ENCODE results near the gene RGL2. TPM values are rescaled to one million over a fixed set of nuclear protein-coding genes. Genes with fewer than 3 reads are reported as not detected.

RGL2 gene
- total and polyA plus RNA-seq, 10 of the 15 experiments (the other 5 are each of a cell fraction or from before 2014, with no cell fraction given): 0.84 to 21.2 (median 6.8) TPM

DNA sequence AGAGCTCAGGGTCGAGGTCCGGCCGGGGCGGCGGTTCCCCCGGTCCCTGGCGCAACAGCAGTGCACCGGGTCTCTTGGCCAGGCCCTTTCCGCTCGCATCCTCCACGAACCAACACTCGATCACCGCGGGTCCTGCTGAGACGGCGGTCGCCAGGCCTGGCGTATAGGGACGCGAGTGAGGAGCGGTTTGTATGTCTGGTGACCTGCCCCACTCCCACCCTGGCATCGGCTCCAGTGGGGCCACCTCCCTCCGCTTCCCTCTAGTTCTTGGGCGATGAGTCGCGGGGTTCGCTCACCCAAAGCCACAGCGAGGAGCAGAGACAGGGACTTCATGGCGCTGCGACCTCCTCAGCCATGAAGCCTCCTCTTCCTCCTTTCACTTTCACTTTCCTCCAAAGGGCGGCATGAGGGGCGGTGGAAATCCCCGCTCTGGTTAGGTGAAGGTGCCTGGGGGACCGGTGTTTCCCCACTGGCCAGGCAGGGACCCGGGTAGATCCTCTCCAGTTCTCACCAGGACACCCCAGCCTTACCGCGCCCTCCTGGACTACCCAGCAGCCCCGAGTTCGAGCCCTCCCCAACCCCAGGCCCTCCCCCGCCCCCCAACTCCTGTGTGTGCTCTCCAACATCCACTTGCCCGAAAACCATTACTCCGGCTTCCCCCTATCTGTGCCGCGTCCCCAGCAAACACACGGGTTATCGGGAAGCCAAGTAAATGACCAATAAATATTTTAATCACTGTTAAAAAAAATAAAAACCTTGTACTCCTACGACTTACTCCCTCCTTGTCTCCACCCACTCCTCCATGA is 15.2 kb upstream of the RGL2 start, which contains the start of gene TAPBP (continued):
- TF ChIP-seq, protein P1, sequence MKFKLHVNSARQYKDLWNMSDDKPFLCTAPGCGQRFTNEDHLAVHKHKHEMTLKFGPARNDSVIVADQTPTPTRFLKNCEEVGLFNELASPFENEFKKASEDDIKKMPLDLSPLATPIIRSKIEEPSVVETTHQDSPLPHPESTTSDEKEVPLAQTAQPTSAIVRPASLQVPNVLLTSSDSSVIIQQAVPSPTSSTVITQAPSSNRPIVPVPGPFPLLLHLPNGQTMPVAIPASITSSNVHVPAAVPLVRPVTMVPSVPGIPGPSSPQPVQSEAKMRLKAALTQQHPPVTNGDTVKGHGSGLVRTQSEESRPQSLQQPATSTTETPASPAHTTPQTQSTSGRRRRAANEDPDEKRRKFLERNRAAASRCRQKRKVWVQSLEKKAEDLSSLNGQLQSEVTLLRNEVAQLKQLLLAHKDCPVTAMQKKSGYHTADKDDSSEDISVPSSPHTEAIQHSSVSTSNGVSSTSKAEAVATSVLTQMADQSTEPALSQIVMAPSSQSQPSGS (IDR thresholded peaks at IDR 0.05; ENCODE audit: low read length): no peak
- TF ChIP-seq ZNF217 (IDR thresholded peaks at IDR 0.05): no peak
- no peak for TF ChIP-seq SMC3 (IDR thresholded peaks at IDR 0.05; ENCODE audit: borderline replicate concordance, low read length)
- TF ChIP-seq SMARCA5 (IDR thresholded peaks at IDR 0.05): peak; percentile 60; the same call in 1 of the 2 replicates
- TF ChIP-seq PAX8 (IDR thresholded peaks at IDR 0.05): no peak
- TF ChIP-seq BRCA1 (IDR thresholded peaks at IDR 0.05; ENCODE audit: low read depth, low read length): no peak
- TF ChIP-seq ZNF274 (IDR thresholded peaks at IDR 0.05; ENCODE audit: insufficient read depth, insufficient read length): no peak
- no peak for TF ChIP-seq ZZZ3 (IDR thresholded peaks at IDR 0.05; ENCODE audit: control insufficient read depth, insufficient read length, low read depth)
- no peak for TF ChIP-seq SIN3A (IDR thresholded peaks at IDR 0.05; ENCODE audit: low read depth, low read length)
- TF ChIP-seq IKZF2 (IDR thresholded peaks at IDR 0.05): no peak; a peak in 1 of 4 replicates
- TF ChIP-seq JUNB (IDR thresholded peaks at IDR 0.05): no peak
- TF ChIP-seq, protein P2, sequence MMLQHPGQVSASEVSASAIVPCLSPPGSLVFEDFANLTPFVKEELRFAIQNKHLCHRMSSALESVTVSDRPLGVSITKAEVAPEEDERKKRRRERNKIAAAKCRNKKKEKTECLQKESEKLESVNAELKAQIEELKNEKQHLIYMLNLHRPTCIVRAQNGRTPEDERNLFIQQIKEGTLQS (IDR thresholded peaks at IDR 0.05; ENCODE audit: borderline replicate concordance, extremely low read depth, low read depth, low read length): no peak
- no peak for TF ChIP-seq SREBF2 (IDR thresholded peaks at IDR 0.05; ENCODE audit: low read length)
- TF ChIP-seq HDGF (IDR thresholded peaks at IDR 0.05): peak; percentile 85
- no peak for TF ChIP-seq KAT2A (conservative IDR thresholded peaks at IDR 0.05; ENCODE audit: control insufficient read depth, low read depth, low read length)
- no peak for TF ChIP-seq SRF (IDR thresholded peaks at IDR 0.05; ENCODE audit: low read depth in 2 of 2, low read length in 2 of 2)
- TF ChIP-seq NFYB (IDR thresholded peaks at IDR 0.05; ENCODE audit: insufficient read depth, low read depth, low read length): no peak
- TF ChIP-seq ZSCAN29 (IDR thresholded peaks at IDR 0.05): no peak
- TF ChIP-seq YY1 (IDR thresholded peaks at IDR 0.05; ENCODE audit: low read depth, low read length): peak; percentile 90
- no peak for TF ChIP-seq ZNF24 (IDR thresholded peaks at IDR 0.05)
- TF ChIP-seq, protein P3, sequence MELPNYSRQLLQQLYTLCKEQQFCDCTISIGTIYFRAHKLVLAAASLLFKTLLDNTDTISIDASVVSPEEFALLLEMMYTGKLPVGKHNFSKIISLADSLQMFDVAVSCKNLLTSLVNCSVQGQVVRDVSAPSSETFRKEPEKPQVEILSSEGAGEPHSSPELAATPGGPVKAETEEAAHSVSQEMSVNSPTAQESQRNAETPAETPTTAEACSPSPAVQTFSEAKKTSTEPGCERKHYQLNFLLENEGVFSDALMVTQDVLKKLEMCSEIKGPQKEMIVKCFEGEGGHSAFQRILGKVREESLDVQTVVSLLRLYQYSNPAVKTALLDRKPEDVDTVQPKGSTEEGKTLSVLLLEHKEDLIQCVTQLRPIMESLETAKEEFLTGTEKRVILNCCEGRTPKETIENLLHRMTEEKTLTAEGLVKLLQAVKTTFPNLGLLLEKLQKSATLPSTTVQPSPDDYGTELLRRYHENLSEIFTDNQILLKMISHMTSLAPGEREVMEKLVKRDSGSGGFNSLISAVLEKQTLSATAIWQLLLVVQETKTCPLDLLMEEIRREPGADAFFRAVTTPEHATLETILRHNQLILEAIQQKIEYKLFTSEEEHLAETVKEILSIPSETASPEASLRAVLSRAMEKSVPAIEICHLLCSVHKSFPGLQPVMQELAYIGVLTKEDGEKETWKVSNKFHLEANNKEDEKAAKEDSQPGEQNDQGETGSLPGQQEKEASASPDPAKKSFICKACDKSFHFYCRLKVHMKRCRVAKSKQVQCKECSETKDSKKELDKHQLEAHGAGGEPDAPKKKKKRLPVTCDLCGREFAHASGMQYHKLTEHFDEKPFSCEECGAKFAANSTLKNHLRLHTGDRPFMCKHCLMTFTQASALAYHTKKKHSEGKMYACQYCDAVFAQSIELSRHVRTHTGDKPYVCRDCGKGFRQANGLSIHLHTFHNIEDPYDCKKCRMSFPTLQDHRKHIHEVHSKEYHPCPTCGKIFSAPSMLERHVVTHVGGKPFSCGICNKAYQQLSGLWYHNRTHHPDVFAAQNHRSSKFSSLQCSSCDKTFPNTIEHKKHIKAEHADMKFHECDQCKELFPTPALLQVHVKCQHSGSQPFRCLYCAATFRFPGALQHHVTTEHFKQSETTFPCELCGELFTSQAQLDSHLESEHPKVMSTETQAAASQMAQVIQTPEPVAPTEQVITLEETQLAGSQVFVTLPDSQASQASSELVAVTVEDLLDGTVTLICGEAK (IDR thresholded peaks at IDR 0.05; ENCODE audit: borderline replicate concordance): no peak
- TF ChIP-seq, protein P4, sequence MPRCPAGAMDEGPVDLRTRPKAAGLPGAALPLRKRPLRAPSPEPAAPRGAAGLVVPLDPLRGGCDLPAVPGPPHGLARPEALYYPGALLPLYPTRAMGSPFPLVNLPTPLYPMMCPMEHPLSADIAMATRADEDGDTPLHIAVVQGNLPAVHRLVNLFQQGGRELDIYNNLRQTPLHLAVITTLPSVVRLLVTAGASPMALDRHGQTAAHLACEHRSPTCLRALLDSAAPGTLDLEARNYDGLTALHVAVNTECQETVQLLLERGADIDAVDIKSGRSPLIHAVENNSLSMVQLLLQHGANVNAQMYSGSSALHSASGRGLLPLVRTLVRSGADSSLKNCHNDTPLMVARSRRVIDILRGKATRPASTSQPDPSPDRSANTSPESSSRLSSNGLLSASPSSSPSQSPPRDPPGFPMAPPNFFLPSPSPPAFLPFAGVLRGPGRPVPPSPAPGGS (IDR thresholded peaks at IDR 0.05; ENCODE audit: borderline replicate concordance, insufficient read depth, low read depth, low read length, poor library complexity, severe bottlenecking): peak; percentile 75
- TF ChIP-seq FOS (IDR thresholded peaks at IDR 0.05; ENCODE audit: borderline replicate concordance, extremely low read depth, insufficient read length): no peak
- TF ChIP-seq EED (IDR thresholded peaks at IDR 0.05; ENCODE audit: low read depth): peak; percentile 55
- no peak for TF ChIP-seq NRF1 (conservative IDR thresholded peaks at IDR 0.05; ENCODE audit: low read depth, low read length)
- TF ChIP-seq LARP7 (IDR thresholded peaks at IDR 0.05): peak; percentile 91
